Stimulated activated naive B cell treated with anti-CD40 and anti-IgM and Interleukin-4, amounts not matched to agents 10 μg/mL and 1 μg/mL and 100 μg/mL, for 72 hours (primary cell): ENCODE data around the gene BLZF1.
"Not testable (repeated sequence)": the region's sequence is repeated elsewhere in the genome, so short reads cannot be mapped to it uniquely, and the experiment has no call there.

ENCODE experiments used
- ATAC-seq, 2 donors: fragments of 150-1000 bp; cut with Tn5 transposase; replicated peaks; 2 replicates each; pipeline ENCODE4 v1.10.0; 2021; ENCODE audit warnings: moderate library complexity in 1 of 2
- DNase-seq: peaks from one replicate; pipeline ENCODE4 v3.0.0; 2021
- H3K27ac Mint-ChIP-seq: one replicate; pipeline ENCODE4 v1.8.0; 2022; ENCODE audit warnings: mild to moderate bottlenecking, mixed read lengths
- H3K27me3 Mint-ChIP-seq, 2 donors: one replicate each; pipeline ENCODE4 v1.8.0; 2022; ENCODE audit warnings: mixed read lengths in 2 of 2
- H3K36me3 Mint-ChIP-seq, 2 donors: one replicate each; pipeline ENCODE4 v1.8.0; 2022; ENCODE audit warnings: mixed read lengths in 2 of 2, mild to moderate bottlenecking in 1 of 2
- H3K4me1 Mint-ChIP-seq, 2 donors: one replicate each; pipeline ENCODE4 v1.8.0; 2022; ENCODE audit warnings: mixed read lengths in 2 of 2, mild to moderate bottlenecking in 1 of 2
- H3K4me3 Mint-ChIP-seq, 2 donors: one replicate each; pipeline ENCODE4 v1.8.0; 2022; ENCODE audit warnings: mild to moderate bottlenecking in 2 of 2, mixed read lengths in 2 of 2, moderate library complexity in 1 of 2
- H3K9me3 Mint-ChIP-seq, 2 donors: one replicate each; pipeline ENCODE4 v1.8.0; 2022; ENCODE audit warnings: mixed read lengths in 2 of 2, mild to moderate bottlenecking in 1 of 2

Gene BLZF1

DNA sequence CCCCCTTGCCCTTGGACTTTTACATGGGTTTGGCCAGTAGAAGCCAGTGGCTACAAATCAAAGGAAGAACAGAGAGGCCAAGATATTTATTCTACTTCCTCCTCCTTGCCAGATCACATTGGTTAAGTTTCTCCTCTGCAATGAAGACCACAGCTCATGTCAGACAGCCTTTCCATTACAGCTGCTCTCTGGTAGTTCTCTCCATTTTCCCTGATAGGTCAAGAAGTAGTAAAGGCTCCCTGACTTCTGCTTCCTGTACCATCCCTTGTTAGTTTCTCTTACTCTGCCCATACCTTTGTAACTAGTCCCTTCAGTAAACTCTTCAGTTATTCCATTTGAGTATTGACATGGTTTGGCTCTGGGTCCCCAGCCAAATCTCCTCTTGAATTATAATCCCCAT lies 28.2 kb upstream of the BLZF1 start:
- DNase-seq, result no peak
- Mint-ChIP-seq H3K27ac (no peak overlapping the region), H3K4me1 (peaks cover 14 to 23% of the 10 kb centered on the region in 2 donors), H3K36me3 (peaks cover 21 to 32% of the 10 kb centered on the region in 2 donors), H3K4me3 (no peak overlapping the region), H3K27me3 (no peaks in the 10 kb centered on the region), H3K9me3 (peaks cover 11 to 15% of the 10 kb centered on the region in 2 donors)
- peak in 1 of 2 donors; percentile 22 for ATAC-seq

DNA sequence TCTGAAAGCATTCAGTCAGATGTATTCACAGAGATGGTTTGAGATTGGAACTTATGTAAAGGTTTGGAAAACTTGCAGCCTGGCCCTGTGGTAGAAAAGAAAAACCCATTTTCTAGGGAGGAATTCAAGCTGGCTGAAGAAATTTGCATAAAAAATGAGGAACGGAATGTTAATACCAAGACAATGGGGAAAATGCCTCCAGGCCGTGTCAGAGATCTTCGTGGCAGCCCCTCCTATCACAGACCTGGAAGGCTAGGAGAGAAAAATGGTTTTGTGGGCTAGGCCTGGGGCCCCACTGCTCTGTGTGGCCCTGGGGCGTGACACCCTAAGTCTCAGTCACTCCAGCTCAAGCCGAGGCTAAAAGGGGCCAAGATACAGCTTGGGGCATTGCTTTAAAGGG lies 27.1 kb upstream of the BLZF1 start:
- ATAC-seq, result no peak
- no peak for DNase-seq
- Mint-ChIP-seq H3K4me3 (no peak overlapping the region), H3K27me3 (no peaks in the 10 kb centered on the region), H3K27ac (no peak overlapping the region), H3K36me3 (peaks cover 16 to 25% of the 10 kb centered on the region in 2 donors), H3K9me3 (peaks cover 8 to 12% of the 10 kb centered on the region in 2 donors), H3K4me1 (peaks cover 14 to 23% of the 10 kb centered on the region in 2 donors)

DNA sequence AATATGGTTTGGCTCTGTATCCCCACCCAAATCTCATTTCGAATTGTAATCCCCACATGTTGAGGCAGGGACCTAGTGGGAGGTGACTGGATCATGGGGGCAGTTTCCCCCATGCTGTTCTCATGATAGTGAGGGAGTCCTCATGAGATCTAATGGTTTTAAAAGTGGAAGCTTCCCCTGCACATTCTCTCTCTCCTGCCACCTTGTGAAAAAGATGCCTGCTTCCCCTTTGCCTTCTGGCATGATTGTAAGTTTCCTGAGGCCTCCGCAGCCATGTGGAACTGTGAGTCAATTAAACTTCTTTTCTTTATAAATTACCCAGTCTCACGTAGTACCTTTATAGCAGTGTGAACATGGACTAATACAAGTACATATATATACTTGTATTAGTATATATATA lies 25.9 kb upstream of the BLZF1 start:
- DNase-seq, H3K27ac Mint-ChIP-seq, H3K4me3 Mint-ChIP-seq, ATAC-seq, H3K27me3 Mint-ChIP-seq: not testable (repeated sequence)
- Mint-ChIP-seq H3K4me1 (peaks cover 14 to 23% of the 10 kb centered on the region in 2 donors), H3K9me3 (peaks cover 8 to 12% of the 10 kb centered on the region in 2 donors), H3K36me3 (peaks cover 9 to 14% of the 10 kb centered on the region in 2 donors)

DNA sequence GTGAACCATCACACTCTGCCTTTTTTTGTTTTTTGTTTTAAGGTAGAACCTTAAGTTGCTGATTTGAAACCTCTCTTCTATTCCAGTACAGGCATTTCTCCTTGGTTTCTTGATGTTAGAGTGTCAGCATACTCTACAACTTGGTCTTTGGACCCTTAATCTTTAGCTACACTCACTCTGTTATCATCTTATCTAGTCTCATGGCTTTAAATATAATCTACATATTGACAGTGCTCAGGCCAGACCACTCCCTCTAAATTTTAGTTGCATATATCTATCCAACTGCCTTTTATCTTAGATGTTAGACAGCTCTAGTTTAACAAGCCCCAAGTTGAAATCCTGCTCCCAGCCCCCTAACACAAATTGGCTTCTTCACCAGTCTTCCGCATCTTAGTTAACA lies 22.5 kb upstream of the BLZF1 start:
- Mint-ChIP-seq H3K27ac (no peak overlapping the region), H3K9me3 (peaks cover 3 to 4% of the 10 kb centered on the region in 2 donors), H3K36me3 (peaks cover 6% of the 10 kb centered on the region in 2 donors), H3K4me3 (no peak overlapping the region), H3K4me1 (peaks cover 3 to 8% of the 10 kb centered on the region in 2 donors), H3K27me3 (no peaks in the 10 kb centered on the region)
- ATAC-seq (no peak), DNase-seq (no peak)

DNA sequence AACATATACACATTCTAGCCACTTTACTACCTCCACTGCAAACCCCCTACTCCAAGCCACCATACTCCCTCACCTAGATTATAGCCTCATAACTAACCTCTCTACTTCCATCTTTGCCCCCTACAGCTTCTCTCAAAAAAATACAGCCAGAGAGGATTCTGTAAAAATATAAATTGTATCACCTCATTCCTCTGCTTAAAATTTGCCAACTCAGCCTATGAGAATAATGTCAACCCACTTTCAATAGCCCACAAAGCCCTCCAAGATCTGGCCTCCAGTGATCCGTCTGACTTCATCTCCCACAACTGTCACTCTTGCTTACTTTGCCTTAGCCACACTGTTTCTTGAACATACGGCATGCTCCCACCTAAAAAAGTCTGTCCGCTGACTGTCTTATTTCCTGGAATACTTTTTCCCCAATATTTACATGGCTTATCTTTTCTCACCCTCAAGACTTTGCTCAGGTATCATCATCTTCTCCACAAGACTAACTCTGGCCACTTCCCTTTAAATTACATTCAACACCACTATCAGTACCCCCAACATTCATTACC lies 21.9 kb upstream of the BLZF1 start:
- no peak for ATAC-seq
- Mint-ChIP-seq H3K4me1 (peaks cover 0 to 2% of the 10 kb centered on the region in 2 donors), H3K36me3 (peaks cover under 1 to 2% of the 10 kb centered on the region in 2 donors), H3K4me3 (no peak overlapping the region), H3K27me3 (no peaks in the 10 kb centered on the region), H3K27ac (no peak overlapping the region), H3K9me3 (no peaks in the 10 kb centered on the region)
- DNase-seq, result no peak

DNA sequence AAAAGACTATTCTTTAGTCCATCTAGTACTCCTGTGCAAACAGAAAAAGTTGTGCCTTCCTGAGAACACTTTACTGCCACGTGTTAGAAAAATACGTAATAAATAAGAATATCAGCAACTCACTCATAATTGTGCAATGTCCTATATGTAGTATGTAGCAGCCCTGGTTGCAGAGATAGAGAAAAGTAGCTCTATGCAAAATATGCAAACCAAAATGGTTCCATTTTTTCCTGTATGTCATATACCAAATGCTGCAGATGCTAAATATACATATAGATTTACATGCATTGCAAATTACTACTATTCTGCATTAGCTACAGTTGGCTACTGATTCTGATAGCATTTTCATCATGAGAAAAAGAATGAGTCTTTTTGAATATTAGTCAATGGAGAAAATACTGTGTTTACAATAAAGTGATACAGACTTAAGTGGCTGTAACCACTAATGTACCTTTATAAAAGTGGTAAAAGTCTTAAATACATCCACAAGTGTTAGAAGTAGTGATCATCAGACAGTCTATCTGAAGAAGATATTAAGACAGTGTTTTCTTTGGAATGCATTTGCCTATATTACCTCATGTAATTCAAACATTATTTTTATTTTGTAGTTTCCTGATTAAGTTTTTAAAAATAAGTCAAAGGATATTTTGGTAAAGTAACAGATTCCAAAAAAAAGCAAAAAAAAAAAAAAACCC lies 20.2 kb upstream of the BLZF1 start:
- peaks cover 0 to 2% of the 10 kb centered on the region in 2 donors for H3K4me1 Mint-ChIP-seq
- no peak overlapping the region for H3K4me3 Mint-ChIP-seq
- H3K27ac Mint-ChIP-seq, result no peak overlapping the region
- no peaks in the 10 kb centered on the region for H3K27me3 Mint-ChIP-seq
- H3K9me3 Mint-ChIP-seq, result no peaks in the 10 kb centered on the region
- no peak for ATAC-seq
- DNase-seq, result no peak
- peaks cover 0 to 2% of the 10 kb centered on the region in 2 donors for H3K36me3 Mint-ChIP-seq

DNA sequence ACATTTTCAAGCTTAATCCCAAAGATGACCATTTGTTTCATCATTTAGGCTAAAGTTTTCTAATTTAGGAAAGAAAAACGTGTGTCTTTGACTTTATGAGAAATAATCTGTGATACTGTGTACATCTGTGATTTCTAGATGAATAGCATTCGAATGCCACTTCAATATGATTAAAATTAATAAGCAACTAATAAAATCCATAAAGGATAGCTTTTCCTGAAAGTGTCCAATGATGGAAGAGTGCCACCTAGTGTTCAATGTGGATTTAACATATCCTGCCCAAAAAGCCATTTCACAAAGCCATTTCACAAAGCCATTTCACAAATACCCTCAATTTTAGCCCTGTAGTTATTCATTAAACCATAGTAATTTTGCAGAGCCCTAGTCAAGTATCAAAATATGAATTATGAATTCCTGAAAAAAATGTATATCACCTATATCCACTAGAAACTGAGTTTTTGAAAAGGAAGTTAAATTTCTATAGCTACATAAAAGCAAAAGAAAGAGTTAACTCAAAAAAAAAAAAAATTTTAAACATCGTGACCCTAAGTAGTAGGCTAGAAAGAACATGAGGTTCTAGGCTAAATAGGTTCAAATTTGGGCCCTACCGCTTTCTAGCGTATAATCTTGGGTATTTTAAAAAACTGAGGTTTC lies 19.5 kb upstream of the BLZF1 start:
- Mint-ChIP-seq H3K36me3 (peaks cover 0 to 2% of the 10 kb centered on the region in 2 donors), H3K4me1 (peaks cover 0 to 2% of the 10 kb centered on the region in 2 donors), H3K27ac (no peak overlapping the region), H3K9me3 (no peaks in the 10 kb centered on the region), H3K4me3 (no peak overlapping the region), H3K27me3 (no peaks in the 10 kb centered on the region)
- no peak for ATAC-seq
- DNase-seq, result no peak

DNA sequence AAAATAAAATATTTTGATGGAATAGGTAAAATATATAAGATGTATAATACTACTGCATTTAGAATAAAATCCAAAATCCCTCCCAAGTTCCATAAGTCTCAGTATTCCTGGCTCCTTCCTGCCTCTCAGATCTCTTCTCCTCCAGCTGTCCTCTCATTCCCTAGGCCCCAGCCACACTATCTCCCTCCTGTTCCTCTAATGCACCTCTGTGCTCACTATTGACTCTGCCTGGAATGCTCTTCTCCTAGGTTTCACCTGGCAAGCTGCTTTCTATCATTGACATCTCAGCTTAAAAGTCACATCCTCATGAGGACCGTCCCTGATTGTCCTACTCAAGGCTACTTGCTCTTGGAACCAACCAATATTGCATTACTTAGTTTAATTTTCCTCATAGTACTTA lies 7.6 kb upstream of the BLZF1 start:
- H3K4me3 Mint-ChIP-seq, result no peak overlapping the region
- ATAC-seq (no peak), DNase-seq (no peak)
- peaks cover 10 to 11% of the 10 kb centered on the region in 2 donors for H3K4me1 Mint-ChIP-seq
- no peaks in the 10 kb centered on the region for H3K27me3 Mint-ChIP-seq
- no peak overlapping the region for H3K27ac Mint-ChIP-seq
- H3K36me3 Mint-ChIP-seq, result no peaks in the 10 kb centered on the region
- peaks cover 0 to 4% of the 10 kb centered on the region in 2 donors for H3K9me3 Mint-ChIP-seq

DNA sequence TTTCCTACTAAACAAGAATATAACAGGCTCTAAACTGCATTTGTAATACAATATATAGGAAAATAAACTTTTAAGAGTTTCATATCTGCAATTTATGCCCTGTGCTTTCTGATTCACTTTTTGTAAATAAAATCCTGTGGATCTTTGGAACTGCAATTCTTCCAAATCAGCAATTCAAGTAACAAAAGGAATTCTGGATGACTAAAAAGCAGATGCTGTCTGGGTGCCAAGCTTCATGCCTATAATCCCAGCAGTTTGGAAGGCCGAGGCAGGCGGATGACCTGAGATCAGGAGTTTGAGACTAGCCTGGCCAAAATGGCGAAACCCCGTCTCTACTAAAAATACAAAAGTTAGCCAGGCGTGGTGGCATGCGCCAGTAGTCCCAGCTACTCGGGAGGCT lies 6.7 kb upstream of the BLZF1 start:
- H3K27me3 Mint-ChIP-seq, result no peaks in the 10 kb centered on the region
- no peak overlapping the region for H3K4me3 Mint-ChIP-seq
- DNase-seq (no peak), ATAC-seq (no peak)
- no peaks in the 10 kb centered on the region for H3K36me3 Mint-ChIP-seq
- no peak overlapping the region for H3K27ac Mint-ChIP-seq
- H3K4me1 Mint-ChIP-seq, result peaks cover 9 to 11% of the 10 kb centered on the region in 2 donors
- peaks cover 0 to 4% of the 10 kb centered on the region in 2 donors for H3K9me3 Mint-ChIP-seq

DNA sequence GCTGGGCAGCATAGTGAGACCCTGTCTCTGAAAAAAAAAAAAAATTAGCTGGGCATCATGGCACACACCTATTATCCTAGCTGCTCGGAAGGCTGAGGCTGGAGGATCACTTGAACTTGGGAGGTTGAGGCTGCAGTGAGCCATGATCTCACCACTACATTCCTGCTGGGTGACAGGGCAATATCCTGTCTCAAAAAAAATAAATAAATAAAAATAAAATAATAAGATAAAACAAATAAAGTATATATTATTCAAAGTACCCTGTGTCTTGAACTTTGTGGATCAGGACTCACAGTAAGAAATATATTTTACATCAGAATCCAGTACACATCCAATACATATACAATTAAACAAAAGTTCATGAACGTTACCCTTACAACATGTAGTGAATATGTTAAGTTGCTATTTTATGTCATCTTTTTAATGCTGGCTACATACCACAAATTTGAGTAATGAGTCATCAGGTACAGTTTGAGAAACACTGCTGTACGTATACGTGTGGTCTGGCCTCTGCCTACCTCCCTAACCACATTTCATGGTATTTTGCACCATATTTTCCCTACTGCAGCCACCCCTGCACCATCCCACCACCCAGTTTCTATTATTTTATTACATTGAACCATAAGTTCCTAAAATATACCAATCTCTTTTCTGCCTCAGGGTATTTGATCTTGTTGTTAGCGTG lies 4.8 kb upstream of the BLZF1 start:
- DNase-seq (no peak), ATAC-seq (peak; percentile 52 to 53)
- H3K4me3 Mint-ChIP-seq, result no peak overlapping the region

DNA sequence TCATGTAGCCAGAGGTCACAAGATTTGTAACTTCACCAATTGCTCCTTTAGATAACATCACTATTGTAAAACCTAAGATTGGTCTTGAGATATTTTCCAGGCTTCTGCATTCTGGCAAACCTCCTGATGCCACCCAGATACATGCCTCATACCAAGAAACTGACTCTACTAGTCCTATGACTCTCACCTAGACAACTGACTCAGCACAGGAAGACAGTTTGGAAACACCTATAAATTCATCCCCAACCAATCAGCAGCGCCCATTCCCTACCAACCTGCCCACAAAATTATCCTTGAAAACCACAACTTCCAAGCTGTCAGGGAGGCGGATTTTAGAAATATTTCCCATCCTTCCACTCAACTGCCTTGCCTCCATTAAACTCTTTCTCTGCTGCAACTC lies 3.0 kb upstream of the BLZF1 start:
- DNase-seq (no peak), ATAC-seq (no peak)
- Mint-ChIP-seq H3K9me3 (peaks cover 0 to 4% of the 10 kb centered on the region in 2 donors), H3K4me3 (no peak overlapping the region), H3K36me3 (peaks cover 0 to 2% of the 10 kb centered on the region in 2 donors), H3K27me3 (no peaks in the 10 kb centered on the region), H3K27ac (no peak overlapping the region), H3K4me1 (peaks cover 9 to 11% of the 10 kb centered on the region in 2 donors)

More for the DNA sequence above, 4.8 kb upstream of the BLZF1 start:
- peaks cover 9 to 11% of the 10 kb centered on the region in 2 donors for H3K4me1 Mint-ChIP-seq
- no peaks in the 10 kb centered on the region for H3K27me3 Mint-ChIP-seq
- H3K27ac Mint-ChIP-seq, result no peak overlapping the region
- H3K9me3 Mint-ChIP-seq, result peaks cover 0 to 4% of the 10 kb centered on the region in 2 donors
- H3K36me3 Mint-ChIP-seq, result no peaks in the 10 kb centered on the region

DNA sequence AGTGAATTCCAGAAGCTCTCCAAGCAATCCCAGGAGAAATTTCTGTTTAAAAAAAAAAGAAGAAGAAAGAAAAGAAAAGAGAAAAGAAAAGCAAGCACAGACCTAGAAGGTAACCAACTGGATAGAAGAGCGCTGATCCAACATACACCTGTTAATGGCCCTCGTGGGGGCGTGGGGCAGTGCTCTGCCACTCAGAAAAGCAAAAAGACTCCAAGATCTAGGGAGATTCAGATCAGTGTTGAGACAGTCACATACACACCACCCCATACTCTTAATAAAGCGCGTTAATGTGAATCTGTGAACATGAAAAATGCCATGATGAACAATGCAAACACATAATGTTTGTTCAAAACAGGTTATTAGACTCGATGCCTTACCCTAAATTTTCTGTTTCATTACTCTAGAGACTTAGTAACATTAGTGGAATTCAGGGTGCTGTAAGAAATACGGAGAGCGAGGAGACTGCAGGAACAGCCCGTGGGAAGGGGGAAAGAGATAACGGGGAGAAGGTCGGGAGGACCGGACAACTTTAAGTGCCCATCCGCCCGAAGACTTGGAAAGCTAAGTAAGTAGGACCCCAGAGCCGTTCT lies 804 bp upstream of the BLZF1 start:
- H3K4me1 Mint-ChIP-seq, result peaks cover 10 to 16% of the 10 kb centered on the region in 2 donors
- H3K27ac Mint-ChIP-seq, result no peak overlapping the region
- no peak overlapping the region for H3K4me3 Mint-ChIP-seq
- peaks cover 0 to 4% of the 10 kb centered on the region in 2 donors for H3K9me3 Mint-ChIP-seq
- no peaks in the 10 kb centered on the region for H3K27me3 Mint-ChIP-seq
- H3K36me3 Mint-ChIP-seq, result peaks cover 4 to 10% of the 10 kb centered on the region in 2 donors
- ATAC-seq (no peak), DNase-seq (no peak)

DNA sequence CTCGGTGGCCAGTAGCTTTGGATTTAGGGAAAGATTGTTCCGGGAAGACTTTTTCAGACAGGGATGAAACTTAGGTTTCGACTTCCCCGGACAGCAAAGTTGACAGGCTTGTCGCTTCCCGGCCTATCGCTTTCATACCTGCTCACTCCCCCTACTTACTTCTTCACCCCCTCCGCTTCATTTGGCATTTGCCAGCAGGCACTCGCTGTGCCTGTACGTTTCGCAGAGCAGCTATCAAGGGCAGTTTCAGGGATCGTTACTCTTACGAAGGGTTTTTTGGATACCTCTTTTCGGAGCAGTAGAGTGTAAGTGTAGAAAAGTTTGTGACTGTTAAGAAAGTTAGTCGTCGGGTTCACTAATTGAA lies 393 bp downstream of the BLZF1 start:
- no peak overlapping the region for H3K4me3 Mint-ChIP-seq
- ATAC-seq, result peak in 1 of 2 donors; percentile 21
- no peaks in the 10 kb centered on the region for H3K27me3 Mint-ChIP-seq
- H3K36me3 Mint-ChIP-seq, result peaks cover 4 to 14% of the 10 kb centered on the region in 2 donors
- DNase-seq, result peak; percentile 4
- H3K27ac Mint-ChIP-seq, result no peak overlapping the region
- peaks cover 9 to 13% of the 10 kb centered on the region in 2 donors for H3K4me1 Mint-ChIP-seq
- peaks cover 0 to 4% of the 10 kb centered on the region in 2 donors for H3K9me3 Mint-ChIP-seq

DNA sequence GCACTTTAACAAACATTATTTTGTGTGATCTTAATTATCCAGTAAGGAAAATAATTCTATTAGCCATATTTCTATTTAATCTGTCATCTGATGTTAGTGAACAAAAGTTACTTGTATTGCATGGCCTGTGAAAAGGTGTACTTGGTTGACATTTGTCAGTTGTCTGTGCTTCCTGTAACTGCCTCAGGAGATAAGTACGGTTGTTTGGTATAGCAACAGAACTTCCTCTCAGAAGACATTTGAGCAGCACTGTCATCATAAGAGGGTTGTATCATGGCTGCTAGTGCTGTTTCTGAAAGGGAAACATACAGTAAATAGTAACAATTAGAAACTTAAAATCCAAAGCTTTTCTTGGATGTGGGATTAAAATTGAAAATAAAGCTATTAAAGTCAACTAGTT lies 3.4 kb downstream of the BLZF1 start:
- peaks cover 6 to 16% of the 10 kb centered on the region in 2 donors for H3K36me3 Mint-ChIP-seq
- H3K27ac Mint-ChIP-seq, result no peak overlapping the region
- no peak overlapping the region for H3K4me3 Mint-ChIP-seq
- no peaks in the 10 kb centered on the region for H3K9me3 Mint-ChIP-seq
- no peaks in the 10 kb centered on the region for H3K27me3 Mint-ChIP-seq
- H3K4me1 Mint-ChIP-seq, result peaks cover 3 to 5% of the 10 kb centered on the region in 2 donors
- DNase-seq (no peak), ATAC-seq (no peak)
